ENCODE data around the gene RNF25. TPM values are rescaled to one million over a fixed set of nuclear protein-coding genes. Genes with fewer than 3 reads are reported as not detected.

RNF25 gene
- total and polyA plus RNA-seq, 2 experiments from 2014 or later, result 18.3 to 22.2 TPM

DNA sequence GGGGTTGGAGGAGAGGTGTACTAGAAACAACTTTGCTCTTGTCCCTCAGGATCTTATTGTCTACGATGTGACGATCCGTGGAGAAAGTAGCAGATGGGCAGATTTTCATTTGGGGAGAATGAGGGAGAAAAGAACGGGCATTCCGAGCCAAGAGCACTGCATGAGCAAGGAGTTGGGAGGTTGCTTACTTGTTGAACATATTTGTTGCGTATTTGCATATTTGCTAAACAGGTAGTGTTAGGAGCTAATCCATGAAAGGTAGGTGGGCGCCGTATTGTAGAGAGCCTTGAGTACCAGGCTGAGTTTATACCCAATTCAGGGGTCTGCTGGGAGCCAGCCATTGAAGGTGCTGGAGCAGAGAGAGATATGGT is 11.8 kb downstream of the RNF25 start (continued):
- TF ChIP-seq, protein P1, sequence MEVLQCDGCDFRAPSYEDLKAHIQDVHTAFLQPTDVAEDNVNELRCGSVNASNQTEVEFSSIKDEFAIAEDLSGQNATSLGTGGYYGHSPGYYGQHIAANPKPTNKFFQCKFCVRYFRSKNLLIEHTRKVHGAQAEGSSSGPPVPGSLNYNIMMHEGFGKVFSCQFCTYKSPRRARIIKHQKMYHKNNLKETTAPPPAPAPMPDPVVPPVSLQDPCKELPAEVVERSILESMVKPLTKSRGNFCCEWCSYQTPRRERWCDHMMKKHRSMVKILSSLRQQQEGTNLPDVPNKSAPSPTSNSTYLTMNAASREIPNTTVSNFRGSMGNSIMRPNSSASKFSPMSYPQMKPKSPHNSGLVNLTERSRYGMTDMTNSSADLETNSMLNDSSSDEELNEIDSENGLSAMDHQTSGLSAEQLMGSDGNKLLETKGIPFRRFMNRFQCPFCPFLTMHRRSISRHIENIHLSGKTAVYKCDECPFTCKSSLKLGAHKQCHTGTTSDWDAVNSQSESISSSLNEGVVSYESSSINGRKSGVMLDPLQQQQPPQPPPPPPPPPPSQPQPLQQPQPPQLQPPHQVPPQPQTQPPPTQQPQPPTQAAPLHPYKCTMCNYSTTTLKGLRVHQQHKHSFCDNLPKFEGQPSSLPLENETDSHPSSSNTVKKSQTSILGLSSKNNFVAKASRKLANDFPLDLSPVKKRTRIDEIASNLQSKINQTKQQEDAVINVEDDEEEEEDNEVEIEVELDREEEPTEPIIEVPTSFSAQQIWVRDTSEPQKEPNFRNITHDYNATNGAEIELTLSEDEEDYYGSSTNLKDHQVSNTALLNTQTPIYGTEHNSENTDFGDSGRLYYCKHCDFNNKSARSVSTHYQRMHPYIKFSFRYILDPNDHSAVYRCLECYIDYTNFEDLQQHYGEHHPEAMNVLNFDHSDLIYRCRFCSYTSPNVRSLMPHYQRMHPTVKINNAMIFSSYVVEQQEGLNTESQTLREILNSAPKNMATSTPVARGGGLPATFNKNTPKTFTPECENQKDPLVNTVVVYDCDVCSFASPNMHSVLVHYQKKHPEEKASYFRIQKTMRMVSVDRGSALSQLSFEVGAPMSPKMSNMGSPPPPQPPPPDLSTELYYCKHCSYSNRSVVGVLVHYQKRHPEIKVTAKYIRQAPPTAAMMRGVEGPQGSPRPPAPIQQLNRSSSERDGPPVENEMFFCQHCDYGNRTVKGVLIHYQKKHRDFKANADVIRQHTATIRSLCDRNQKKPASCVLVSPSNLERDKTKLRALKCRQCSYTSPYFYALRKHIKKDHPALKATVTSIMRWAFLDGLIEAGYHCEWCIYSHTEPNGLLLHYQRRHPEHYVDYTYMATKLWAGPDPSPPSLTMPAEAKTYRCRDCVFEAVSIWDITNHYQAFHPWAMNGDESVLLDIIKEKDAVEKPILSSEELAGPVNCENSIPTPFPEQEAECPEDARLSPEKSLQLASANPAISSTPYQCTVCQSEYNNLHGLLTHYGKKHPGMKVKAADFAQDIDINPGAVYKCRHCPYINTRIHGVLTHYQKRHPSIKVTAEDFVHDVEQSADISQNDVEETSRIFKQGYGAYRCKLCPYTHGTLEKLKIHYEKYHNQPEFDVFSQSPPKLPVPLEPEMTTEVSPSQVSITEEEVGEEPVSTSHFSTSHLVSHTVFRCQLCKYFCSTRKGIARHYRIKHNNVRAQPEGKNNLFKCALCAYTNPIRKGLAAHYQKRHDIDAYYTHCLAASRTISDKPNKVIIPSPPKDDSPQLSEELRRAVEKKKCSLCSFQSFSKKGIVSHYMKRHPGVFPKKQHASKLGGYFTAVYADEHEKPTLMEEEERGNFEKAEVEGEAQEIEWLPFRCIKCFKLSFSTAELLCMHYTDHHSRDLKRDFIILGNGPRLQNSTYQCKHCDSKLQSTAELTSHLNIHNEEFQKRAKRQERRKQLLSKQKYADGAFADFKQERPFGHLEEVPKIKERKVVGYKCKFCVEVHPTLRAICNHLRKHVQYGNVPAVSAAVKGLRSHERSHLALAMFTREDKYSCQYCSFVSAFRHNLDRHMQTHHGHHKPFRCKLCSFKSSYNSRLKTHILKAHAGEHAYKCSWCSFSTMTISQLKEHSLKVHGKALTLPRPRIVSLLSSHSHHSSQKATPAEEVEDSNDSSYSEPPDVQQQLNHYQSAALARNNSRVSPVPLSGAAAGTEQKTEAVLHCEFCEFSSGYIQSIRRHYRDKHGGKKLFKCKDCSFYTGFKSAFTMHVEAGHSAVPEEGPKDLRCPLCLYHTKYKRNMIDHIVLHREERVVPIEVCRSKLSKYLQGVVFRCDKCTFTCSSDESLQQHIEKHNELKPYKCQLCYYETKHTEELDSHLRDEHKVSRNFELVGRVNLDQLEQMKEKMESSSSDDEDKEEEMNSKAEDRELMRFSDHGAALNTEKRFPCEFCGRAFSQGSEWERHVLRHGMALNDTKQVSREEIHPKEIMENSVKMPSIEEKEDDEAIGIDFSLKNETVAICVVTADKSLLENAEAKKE (CRISPR knock-in tag; IDR thresholded peaks at IDR 0.05), result no peak
- no peak for TF ChIP-seq EZH2phosphoT487 (IDR thresholded peaks at IDR 0.05; ENCODE audit: unreplicated experiment)

- Histone ChIP-seq H2AFZ (peak within 1 kb of the TSS; percentile 98), H3K79me2 (replicated peaks; ENCODE audit: insufficient read depth) (peaks cover 16% of the 10 kb centered on the region), H3F3A (replicated peaks; ENCODE audit: low read depth) (0 out of 2 replicates have a peak, but pooled peaks cover 12% of the 10 kb centered on the region), H3K27ac (ENCODE audit: low read depth) (peak within 1 kb of the TSS; percentile 81), H4K20me1 (replicated peaks; ENCODE audit: insufficient read depth) (peaks cover 16% of the 10 kb centered on the region), H3K4me3 (peak within 1 kb of the TSS; percentile 97), H3K4me2 (peak within 1 kb of the TSS; percentile 95), H3K27me3 (ENCODE audit: insufficient read depth) (no peaks in the 10 kb centered on the region), H3K36me3 (ENCODE audit: insufficient read depth) (peaks cover 22% of the 10 kb centered on the region), H3K4me1 (ENCODE audit: insufficient read depth) (peaks cover 5% of the 10 kb centered on the region), H3K9me2 (ENCODE audit: insufficient read depth) (no peaks in the 10 kb centered on the region)
- H3K27me3 Mint-ChIP-seq (ENCODE audit: insufficient read depth, low read depth, poor library complexity), result no peaks in the 10 kb centered on the region
- peaks cover 8% of the 10 kb centered on the region for H3K4me1 Mint-ChIP-seq
- peak within 1 kb of the TSS; percentile 95 for H3K4me3 Mint-ChIP-seq
- no peak for TF ChIP-seq EZH2phosphoT487 (IDR thresholded peaks at IDR 0.05; ENCODE audit: unreplicated experiment)
- TF ChIP-seq ETS1 (IDR thresholded peaks at IDR 0.05), result peak; percentile 76
- TF ChIP-seq CREB1 (CRISPR knock-in tag; IDR thresholded peaks at IDR 0.05; ENCODE audit: low read depth), result peak; percentile 50; the same call in 1 of the 2 replicates
- TF ChIP-seq POLR2AphosphoS5 (IDR thresholded peaks at IDR 0.05; ENCODE audit: low read depth), result peak; percentile 86
- peaks cover 58% of the 10 kb centered on the region for H3K36me3 Mint-ChIP-seq (ENCODE audit: low read depth)
- ATAC-seq (peak; percentile 93), DNase-seq (ENCODE audit: low spot score) (peak; percentile 97)
- no peaks in the 10 kb centered on the region for H3K9me3 Mint-ChIP-seq
- H3K27ac Mint-ChIP-seq, result peak within 1 kb of the TSS; percentile 89
Measured at GRCh38 chr2:218659258-218659987, 12.4 kb downstream of the RNF25 start, which contains the start of the genes BCS1L and ZNF142. Gene BCS1L, plus strand, starts transcription at chr2:218659683. Its CDS starts 1,305 bp downstream, at chr2:218660988. Gene ZNF142, minus strand, starts transcription at chr2:218659623. Its CDS starts 3,194 bp downstream, at chr2:218656429.

All from GM23338 (cell line).